HL-60 (cell line): ENCODE data around the gene ATP10A.

ENCODE experiments used
- DNase-seq, 2 experiments: peaks; one replicate each; pipeline ENCODE4 v3.0.0-alpha.2; 2010 to 2020; ENCODE audit warnings: low read depth in 1 of 2, low spot score in 1 of 2
- H3K27ac ChIP-seq: fragments of 250-450 bp; sonication (Bioruptor Pico); replicated peaks from 2 replicates; pipeline ENCODE4 v1.5.1; 2020; ENCODE audit warnings: mild to moderate bottlenecking, moderate library complexity
- H3K27me3 ChIP-seq: fragments of 250-450 bp; sonication (Bioruptor Pico); 2 replicates; pipeline ENCODE4 v1.5.1; 2021; ENCODE audit warnings: mild to moderate bottlenecking, moderate library complexity; ENCODE audit not compliant: insufficient read depth, poor library complexity, severe bottlenecking
- H3K4me3 ChIP-seq: replicated peaks from 2 replicates; pipeline ENCODE4 v1.5.1; 2011; ENCODE audit warnings: mild to moderate bottlenecking, control low read depth, low read length; ENCODE audit not compliant: insufficient read depth
- CTCF ChIP-seq: IDR thresholded peaks from one replicate; pipeline ENCODE4 v1.5.1; 2011; ENCODE audit warnings: low read length, control low read depth, inconsistent platforms; ENCODE audit not compliant: insufficient read depth
- GABPA ChIP-seq: IDR thresholded peaks from 2 replicates; pipeline ENCODE4 v1.6.1; 2012; ENCODE audit warnings: low read depth
- POLR2AphosphoS5 ChIP-seq: IDR thresholded peaks from 2 replicates; pipeline ENCODE4 v1.6.1; 2012; ENCODE audit warnings: low read depth
- SPI1 ChIP-seq: IDR thresholded peaks from 2 replicates; pipeline ENCODE4 v1.6.1; 2012; ENCODE audit warnings: low read depth, mild to moderate bottlenecking, borderline replicate concordance
- TF ChIP-seq, protein P1 (sequence below): IDR thresholded peaks from 2 replicates; pipeline ENCODE4 v1.6.1; 2012; ENCODE audit warnings: low read depth; ENCODE audit not compliant: insufficient replicate concordance

The ATP10A gene

DNA sequence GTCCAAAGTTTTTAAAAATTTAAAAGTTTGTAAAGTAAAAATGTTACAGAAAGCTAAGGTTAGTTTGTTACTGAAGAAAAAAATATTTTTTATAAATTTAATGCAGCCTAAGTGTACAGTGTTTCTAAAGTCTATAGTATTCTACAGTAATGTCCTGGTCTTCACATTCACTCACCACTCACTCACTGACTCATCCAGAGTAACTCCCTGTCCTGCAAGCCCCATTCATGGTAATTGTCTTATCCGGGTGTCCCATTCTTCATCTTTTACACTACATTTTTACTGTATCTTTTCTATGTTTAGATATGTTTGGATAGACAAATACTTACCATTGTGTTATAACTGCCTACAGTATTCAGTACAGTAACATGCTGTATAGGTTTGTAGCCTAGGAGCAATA, 36.7 kb upstream of the ATP10A start:
- Histone ChIP-seq H3K4me3 (no peak overlapping the region), H3K27ac (no peak overlapping the region), H3K27me3 (no peaks in the 10 kb centered on the region)
- TF ChIP-seq, protein P1, sequence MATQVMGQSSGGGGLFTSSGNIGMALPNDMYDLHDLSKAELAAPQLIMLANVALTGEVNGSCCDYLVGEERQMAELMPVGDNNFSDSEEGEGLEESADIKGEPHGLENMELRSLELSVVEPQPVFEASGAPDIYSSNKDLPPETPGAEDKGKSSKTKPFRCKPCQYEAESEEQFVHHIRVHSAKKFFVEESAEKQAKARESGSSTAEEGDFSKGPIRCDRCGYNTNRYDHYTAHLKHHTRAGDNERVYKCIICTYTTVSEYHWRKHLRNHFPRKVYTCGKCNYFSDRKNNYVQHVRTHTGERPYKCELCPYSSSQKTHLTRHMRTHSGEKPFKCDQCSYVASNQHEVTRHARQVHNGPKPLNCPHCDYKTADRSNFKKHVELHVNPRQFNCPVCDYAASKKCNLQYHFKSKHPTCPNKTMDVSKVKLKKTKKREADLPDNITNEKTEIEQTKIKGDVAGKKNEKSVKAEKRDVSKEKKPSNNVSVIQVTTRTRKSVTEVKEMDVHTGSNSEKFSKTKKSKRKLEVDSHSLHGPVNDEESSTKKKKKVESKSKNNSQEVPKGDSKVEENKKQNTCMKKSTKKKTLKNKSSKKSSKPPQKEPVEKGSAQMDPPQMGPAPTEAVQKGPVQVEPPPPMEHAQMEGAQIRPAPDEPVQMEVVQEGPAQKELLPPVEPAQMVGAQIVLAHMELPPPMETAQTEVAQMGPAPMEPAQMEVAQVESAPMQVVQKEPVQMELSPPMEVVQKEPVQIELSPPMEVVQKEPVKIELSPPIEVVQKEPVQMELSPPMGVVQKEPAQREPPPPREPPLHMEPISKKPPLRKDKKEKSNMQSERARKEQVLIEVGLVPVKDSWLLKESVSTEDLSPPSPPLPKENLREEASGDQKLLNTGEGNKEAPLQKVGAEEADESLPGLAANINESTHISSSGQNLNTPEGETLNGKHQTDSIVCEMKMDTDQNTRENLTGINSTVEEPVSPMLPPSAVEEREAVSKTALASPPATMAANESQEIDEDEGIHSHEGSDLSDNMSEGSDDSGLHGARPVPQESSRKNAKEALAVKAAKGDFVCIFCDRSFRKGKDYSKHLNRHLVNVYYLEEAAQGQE, result no peak
- TF ChIP-seq SPI1 (no peak), GABPA (no peak), CTCF (no peak), POLR2AphosphoS5 (no peak)
- no peak for DNase-seq

GRCh38 chr15:25897658-25898057, 34.5 kb upstream of the ATP10A start:
- no peak overlapping the region for H3K27ac ChIP-seq
- no peak for DNase-seq
- TF ChIP-seq, protein P1, result no peak
- TF ChIP-seq CTCF, result no peak
- TF ChIP-seq GABPA, result no peak
- no peak for TF ChIP-seq POLR2AphosphoS5
- TF ChIP-seq SPI1, result no peak

DNA sequence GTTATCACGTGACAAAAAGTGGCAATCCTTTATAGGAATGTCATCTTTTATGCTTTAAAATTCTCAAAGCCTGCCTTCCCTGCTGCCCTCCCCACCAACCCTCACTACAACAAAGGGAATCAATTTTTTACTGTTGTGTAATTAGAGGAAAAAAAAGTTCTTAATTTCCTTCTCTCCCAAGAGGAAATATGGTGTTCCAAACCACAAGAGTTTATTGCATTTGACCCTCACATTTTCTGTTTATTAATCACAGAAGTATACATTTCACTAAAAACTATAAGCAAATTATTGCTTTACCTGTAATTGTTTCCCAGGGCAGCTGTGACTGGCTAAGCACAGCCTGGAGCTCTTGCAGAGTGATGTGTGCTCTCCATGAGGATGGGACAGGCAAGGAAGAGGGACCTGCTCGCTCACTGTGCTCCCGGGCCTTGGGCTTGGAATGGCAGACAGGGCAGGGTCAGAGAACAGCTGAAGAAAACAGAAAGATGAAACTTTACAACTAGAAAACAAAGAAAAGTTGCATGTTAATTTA, 31.3 kb upstream of the ATP10A start:
- DNase-seq, result no peak
- no peak for TF ChIP-seq SPI1
- TF ChIP-seq POLR2AphosphoS5, result no peak
- TF ChIP-seq GABPA, result no peak
- no peak for TF ChIP-seq CTCF
- TF ChIP-seq, protein P1, result no peak
- Histone ChIP-seq H3K27ac (no peak overlapping the region), H3K4me3 (no peak overlapping the region), H3K27me3 (no peaks in the 10 kb centered on the region)

More at GRCh38 chr15:25897658-25898057, 34.5 kb upstream of the ATP10A start:
- Histone ChIP-seq H3K4me3 (no peak overlapping the region), H3K27me3 (no peaks in the 10 kb centered on the region)
